ENCODE data around the gene CST9. TPM values are rescaled to one million over a fixed set of nuclear protein-coding genes. Genes with fewer than 3 reads are reported as not detected.

CST9 gene
- total RNA-seq, 2 experiments from 2014 or later = not detected

DNA sequence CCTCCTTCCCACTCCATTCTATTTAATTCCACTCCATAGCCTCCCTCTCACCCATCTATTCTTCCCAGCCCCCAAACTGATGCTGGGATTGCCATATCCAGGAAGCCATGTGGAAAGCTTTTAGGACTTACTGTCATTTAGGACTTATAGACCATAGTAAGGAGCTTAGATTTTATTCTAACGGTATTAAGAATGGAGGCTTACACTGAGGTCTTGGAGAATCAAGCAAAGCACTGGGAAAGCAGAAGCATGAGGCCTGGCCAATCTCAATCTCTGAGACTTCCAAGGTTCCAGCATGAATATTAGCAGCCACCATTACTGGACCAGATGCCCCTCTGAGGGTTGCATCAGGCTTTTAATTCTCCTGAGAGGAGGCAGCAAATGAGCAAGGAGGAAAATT is 1.4 kb downstream of the CST9 start:
- H3K36me3 Mint-ChIP-seq (ENCODE audit: low read depth) = no peaks in the 10 kb centered on the region
- ChIA-PET POLR2A (no interaction called here), CTCF (interaction anchor here (1.5 kb wide), 1 partner anchor 162 kb away, joined by 5 read pairs; no protein-coding TSS in a partner anchor)
- DNase-seq = no peak
- H3K4me1 Mint-ChIP-seq = peaks cover 4% of the 10 kb centered on the region
- peaks cover 2% of the 10 kb centered on the region for H3K27me3 Mint-ChIP-seq
- no peak overlapping the region for H3K4me3 Mint-ChIP-seq
- H3K27ac Mint-ChIP-seq = no peak overlapping the region
- no peaks in the 10 kb centered on the region for H3K9me3 Mint-ChIP-seq

DNA sequence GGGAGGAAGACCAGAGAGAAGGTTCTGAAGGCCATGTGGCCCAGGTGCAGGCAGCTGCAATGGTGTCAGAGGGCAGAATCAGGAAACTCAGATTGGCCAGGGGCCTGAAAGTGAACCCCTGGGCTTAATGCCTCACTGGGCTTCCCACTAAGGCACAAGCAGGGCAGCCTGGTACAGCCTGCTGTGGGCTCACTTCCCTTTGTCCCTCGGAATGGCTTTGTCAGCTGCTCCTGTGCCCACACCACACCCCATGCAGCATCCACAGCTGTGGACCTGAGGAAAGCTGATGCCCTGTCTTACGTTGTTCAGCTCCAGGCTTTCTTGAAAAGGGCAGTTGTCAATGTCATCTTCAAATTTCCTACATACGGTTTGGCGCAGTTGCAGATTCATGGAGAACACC is 2.4 kb downstream of the CST9 start:
- Mint-ChIP-seq H3K4me3 (no peak overlapping the region), H3K4me1 (peaks cover 4% of the 10 kb centered on the region), H3K36me3 (ENCODE audit: low read depth) (no peaks in the 10 kb centered on the region), H3K9me3 (no peaks in the 10 kb centered on the region), H3K27ac (no peak overlapping the region), H3K27me3 (peaks cover 2% of the 10 kb centered on the region)
- POLR2A ChIA-PET = no interaction called here
- CTCF ChIA-PET = interaction anchor here (0.9 kb wide), 2 partner anchors 17 to 254 kb away, joined by 3 to 6 read pairs; no protein-coding TSS in a partner anchor
- no peak for DNase-seq

DNA sequence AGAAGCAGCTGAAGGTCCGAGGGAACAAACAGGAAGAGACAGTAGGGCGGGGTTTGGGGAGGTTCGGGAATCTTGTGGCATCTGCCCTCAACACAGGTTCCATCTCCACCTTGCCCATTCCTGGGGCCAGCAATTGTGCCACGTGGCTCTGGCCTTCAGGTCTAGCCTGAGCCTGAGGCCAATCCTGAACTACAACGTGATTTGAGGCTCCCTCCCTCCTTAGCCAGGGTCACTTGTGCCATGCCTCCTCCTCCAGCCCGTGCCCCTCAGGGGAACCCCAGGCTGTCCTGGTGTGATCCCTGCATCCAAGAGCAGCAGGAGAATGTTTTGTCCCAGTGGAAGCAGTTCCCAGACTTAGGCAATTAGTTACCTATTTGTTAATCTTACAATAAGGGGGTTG is 3.0 kb downstream of the CST9 start:
- DNase-seq = no peak
- peaks cover 4% of the 10 kb centered on the region for H3K4me1 Mint-ChIP-seq
- no peaks in the 10 kb centered on the region for H3K9me3 Mint-ChIP-seq
- ChIA-PET CTCF (interaction anchor here (0.9 kb wide), 1 partner anchor 18 kb away, joined by 3 read pairs; no protein-coding TSS in a partner anchor), POLR2A (no interaction called here)
- H3K4me3 Mint-ChIP-seq = no peak overlapping the region
- H3K36me3 Mint-ChIP-seq (ENCODE audit: low read depth) = no peaks in the 10 kb centered on the region
- peaks cover 2% of the 10 kb centered on the region for H3K27me3 Mint-ChIP-seq
- no peak overlapping the region for H3K27ac Mint-ChIP-seq

DNA sequence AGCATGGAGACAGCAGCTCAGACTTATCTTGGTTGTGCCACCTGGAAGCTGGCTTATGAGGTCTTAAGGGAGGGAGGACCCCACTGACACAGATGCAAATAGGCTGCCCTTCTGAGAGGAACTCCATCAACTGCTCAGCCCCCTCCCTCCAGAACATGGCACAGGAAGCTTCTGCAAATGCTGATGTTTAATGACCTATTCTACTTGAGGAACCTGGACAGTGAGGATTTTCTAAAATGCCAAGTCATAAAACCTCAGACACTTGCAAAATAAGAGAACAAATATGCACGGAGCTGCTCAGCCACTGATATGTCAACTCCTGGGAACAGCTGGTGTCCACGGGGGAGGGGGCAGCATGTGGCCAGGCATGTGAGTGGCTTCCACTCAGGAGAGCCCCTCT is 3.5 kb downstream of the CST9 start:
- ChIA-PET POLR2A (no interaction called here), CTCF (no interaction called here)
- peaks cover 4% of the 10 kb centered on the region for H3K4me1 Mint-ChIP-seq
- H3K36me3 Mint-ChIP-seq (ENCODE audit: low read depth) = no peaks in the 10 kb centered on the region
- no peak for DNase-seq
- H3K4me3 Mint-ChIP-seq = no peak overlapping the region
- no peaks in the 10 kb centered on the region for H3K9me3 Mint-ChIP-seq
- peaks cover 2% of the 10 kb centered on the region for H3K27me3 Mint-ChIP-seq
- H3K27ac Mint-ChIP-seq = no peak overlapping the region

DNA sequence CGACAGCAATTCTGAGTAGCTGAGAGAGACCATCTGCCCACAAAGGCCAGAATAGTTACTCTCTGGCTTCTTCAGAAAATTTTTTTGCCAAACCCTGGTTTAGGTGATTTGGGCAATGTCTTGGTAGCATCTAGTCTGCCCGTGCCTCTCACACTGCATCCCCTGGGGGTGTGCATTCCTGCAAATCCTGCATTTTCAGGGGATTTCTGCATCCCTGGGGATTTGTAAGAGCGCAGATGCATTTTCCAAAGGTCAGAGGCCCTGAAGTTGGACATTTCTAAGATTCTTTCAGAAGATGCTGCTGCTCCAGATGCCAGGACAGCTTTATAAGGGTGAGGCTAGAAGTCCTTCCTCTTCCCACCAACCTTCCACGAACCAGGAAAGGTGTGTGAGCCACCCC is 4.0 kb downstream of the CST9 start:
- no peak overlapping the region for H3K27ac Mint-ChIP-seq
- H3K9me3 Mint-ChIP-seq = no peaks in the 10 kb centered on the region
- CTCF ChIA-PET = interaction anchor here (1.0 to 1.2 kb wide), 2 partner anchors 155 to 160 kb away, joined by 3 read pairs; no protein-coding TSS in a partner anchor
- H3K4me3 Mint-ChIP-seq = no peak overlapping the region
- H3K4me1 Mint-ChIP-seq = peaks cover 1% of the 10 kb centered on the region
- peaks cover 2% of the 10 kb centered on the region for H3K27me3 Mint-ChIP-seq
- POLR2A ChIA-PET = no interaction called here
- DNase-seq = no peak
- H3K36me3 Mint-ChIP-seq (ENCODE audit: low read depth) = no peaks in the 10 kb centered on the region

DNA sequence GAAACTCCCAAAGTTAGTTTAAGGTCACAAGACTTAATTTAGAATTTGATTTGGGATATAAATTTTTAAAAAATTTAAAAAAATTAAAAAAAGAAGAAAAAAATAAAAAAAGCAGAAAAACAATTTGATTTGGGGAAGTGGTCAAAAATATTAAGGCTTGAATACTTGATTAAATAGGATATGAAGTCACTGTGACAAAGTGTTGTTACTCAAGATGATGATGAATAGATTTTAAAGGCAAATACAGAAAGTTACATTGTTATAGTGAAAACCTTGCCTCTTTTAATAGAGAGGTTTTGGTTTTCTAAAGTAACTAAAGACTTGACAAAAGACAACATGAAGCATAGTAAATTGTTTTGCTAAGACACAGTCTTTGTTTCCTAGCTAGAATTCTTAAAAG is 7.2 kb downstream of the CST9 start:
- H3K36me3 Mint-ChIP-seq (ENCODE audit: low read depth) = no peaks in the 10 kb centered on the region

DNA sequence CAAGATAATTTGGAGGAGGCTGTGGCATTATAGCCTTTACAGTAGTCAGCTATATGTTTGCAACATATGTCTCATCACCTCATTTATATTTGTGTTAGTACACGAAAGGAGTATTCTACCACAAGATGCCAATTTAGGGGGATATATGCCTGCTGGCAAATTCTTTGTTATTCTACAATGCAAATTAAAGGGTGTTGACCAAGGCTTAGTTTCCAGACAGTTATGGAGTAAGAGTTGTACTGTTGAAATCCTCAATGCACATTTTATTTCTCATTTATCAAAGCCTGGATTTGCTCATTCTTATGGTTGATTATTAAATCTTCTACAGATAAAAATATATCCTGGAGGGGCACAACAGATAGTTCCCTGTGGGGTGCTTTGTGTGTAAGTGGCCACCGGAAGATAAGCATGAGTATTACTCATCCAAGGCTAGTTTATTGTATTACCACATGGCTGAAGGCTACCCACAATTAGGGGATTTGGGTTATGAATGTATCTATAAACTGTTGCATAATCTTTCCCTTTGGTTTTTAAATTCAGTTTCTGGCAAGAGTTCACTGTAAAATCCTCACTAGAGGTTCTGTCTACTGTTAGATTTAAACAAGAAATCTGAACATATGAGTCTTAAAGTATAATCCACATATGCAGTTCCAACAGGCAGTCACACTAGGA is 9.0 kb downstream of the CST9 start:
- DNase-seq = no peak
- Mint-ChIP-seq H3K27ac (no peak overlapping the region), H3K36me3 (ENCODE audit: low read depth) (no peaks in the 10 kb centered on the region), H3K27me3 (peaks cover 2% of the 10 kb centered on the region), H3K4me3 (no peak overlapping the region), H3K4me1 (no peaks in the 10 kb centered on the region), H3K9me3 (no peaks in the 10 kb centered on the region)
- POLR2A ChIA-PET = no interaction called here
- CTCF ChIA-PET = no interaction called here

More for the DNA sequence above, 7.2 kb downstream of the CST9 start:
- POLR2A ChIA-PET = no interaction called here
- DNase-seq = no peak
- no peak overlapping the region for H3K4me3 Mint-ChIP-seq
- no peaks in the 10 kb centered on the region for H3K4me1 Mint-ChIP-seq
- peaks cover 2% of the 10 kb centered on the region for H3K27me3 Mint-ChIP-seq
- H3K27ac Mint-ChIP-seq = no peak overlapping the region
- no peaks in the 10 kb centered on the region for H3K9me3 Mint-ChIP-seq
- CTCF ChIA-PET = no interaction called here

DNA sequence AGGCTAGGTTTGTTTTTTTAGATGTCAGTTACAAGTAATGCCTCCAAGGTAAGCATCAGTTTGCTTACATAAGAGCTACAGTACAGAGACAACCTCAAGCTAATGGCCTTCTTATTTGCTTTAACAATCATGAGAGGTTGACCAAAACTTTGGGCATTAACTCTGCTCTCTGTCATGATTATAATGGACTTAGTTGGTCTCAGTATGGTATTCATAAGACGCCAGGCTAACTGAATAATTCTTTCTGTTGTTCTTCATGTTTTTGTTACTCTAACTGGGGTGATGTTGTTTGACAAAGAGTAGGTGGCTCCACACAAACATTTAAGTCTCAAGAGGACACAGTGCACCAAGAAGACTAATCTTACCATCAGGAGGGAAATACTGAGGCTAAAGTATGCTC is 9.8 kb downstream of the CST9 start:
- no peak overlapping the region for H3K4me3 Mint-ChIP-seq
- no peaks in the 10 kb centered on the region for H3K4me1 Mint-ChIP-seq
- CTCF ChIA-PET = no interaction called here
- no peak overlapping the region for H3K27ac Mint-ChIP-seq
- H3K36me3 Mint-ChIP-seq (ENCODE audit: low read depth) = no peaks in the 10 kb centered on the region
- H3K27me3 Mint-ChIP-seq = peaks cover 2% of the 10 kb centered on the region
- H3K9me3 Mint-ChIP-seq = no peaks in the 10 kb centered on the region
- DNase-seq = no peak
- POLR2A ChIA-PET = no interaction called here

DNA sequence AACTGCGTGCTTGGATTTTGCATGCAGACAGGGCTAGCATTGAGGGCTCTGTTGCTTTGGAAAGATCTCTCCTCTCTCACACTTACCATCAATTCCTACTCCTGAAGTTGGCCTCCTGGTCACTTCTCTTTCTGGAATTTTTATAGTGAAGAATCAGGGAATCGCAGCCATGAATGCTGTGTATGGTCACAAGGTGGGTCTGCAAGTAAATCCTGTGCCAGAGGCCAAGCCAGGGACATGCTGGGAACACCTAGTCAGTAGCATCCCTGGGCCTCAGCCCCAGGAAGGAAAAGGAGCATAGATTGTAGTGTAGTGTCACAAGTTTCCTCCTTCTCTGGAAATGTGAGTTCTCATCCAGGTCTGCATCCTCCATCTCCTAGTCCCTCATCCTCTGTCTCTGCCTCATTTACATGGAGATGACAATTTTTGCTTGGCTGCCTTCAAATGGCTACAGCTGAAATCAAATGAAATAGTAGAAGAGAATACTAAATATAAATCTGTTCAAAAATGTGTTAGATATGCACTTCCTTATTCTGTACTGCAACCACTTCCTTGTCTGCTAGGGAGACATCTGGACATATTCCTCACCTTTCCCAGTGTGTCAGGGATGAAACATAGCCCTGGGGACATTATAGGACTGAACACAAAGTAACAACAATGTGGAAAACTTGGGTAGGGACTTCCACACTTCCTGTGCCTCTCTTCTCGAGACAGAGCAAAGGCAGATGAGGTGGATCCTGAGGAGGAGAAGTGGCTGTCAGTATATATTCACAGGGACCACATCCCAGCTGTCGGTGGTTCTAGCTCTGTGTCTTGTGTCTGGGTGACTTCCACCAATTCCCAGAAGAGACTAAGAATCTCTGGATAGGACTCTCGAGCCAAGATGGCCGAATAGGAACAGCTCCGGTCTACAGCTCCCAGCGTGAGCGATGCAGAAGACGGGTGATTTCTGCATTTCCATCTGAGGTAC is 17.0 kb downstream of the CST9 start:
- Mint-ChIP-seq H3K4me3 (no peak overlapping the region), H3K4me1 (no peaks in the 10 kb centered on the region), H3K27ac (no peak overlapping the region), H3K36me3 (ENCODE audit: low read depth) (no peaks in the 10 kb centered on the region), H3K9me3 (no peaks in the 10 kb centered on the region), H3K27me3 (peaks cover 5% of the 10 kb centered on the region)
- ChIA-PET CTCF (no interaction called here), POLR2A (no interaction called here)
- no peak for DNase-seq

DNA sequence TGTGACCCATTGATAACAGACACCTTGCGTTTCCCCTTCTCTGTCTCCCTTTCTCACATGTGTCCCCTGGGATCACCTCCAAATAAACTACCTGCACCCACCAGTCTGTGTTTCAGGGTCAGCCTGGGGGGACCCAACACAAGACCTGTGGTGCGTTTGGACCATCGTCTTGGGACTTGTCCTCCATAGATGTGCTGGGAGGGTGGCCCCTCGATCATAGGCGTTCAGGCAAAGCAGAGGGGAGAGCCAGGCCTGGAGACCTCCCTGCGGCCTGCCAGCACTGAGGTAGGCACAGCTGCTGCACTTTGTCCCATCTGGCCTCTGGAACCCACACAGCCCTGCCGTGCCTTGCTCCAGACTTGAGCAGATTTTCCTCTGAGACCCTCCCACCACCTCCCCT is 18.1 kb downstream of the CST9 start:
- CTCF ChIA-PET = no interaction called here
- no peaks in the 10 kb centered on the region for H3K9me3 Mint-ChIP-seq
- H3K27ac Mint-ChIP-seq = no peak overlapping the region
- DNase-seq = no peak
- POLR2A ChIA-PET = no interaction called here
- H3K4me1 Mint-ChIP-seq = no peaks in the 10 kb centered on the region
- no peak overlapping the region for H3K4me3 Mint-ChIP-seq
- H3K27me3 Mint-ChIP-seq = peaks cover 5% of the 10 kb centered on the region
- H3K36me3 Mint-ChIP-seq (ENCODE audit: low read depth) = no peaks in the 10 kb centered on the region

DNA sequence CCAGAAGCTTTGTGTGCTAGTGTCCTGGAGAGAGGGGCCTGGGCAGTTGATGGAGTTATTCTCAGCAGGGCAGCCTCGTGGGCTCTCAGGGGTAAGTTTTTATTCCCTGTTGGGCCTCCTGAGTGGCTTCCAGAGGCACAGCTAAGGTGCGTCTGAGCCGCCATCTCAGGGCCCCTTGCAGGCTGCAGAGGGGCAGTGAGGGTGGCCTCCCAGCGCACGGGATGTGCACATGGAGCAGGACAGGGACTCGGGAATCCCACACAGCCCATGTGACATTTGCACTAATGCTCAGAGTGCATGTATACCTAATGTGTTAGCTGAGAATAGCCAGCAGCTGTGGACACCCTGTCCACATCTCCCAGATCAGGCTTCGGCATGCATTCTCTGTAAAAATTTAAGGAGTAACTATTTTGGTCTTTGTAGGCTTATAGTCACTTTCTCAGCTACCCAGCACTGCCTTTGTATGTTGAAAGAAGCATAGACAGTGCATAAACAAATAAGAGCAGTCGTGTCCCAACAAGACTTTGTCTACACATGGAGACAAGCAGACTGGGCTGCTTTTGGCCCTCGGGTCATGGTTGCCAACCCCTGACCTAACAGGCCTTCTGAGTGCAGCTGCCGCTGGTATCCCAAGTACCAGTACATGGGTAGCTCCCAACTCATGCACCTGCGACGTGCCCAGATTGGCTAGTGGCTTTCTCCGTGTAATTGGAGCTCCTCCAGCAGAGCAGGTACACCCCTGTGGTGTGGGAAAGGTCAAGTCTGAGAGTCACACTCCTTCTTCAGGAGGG is 18.8 kb downstream of the CST9 start:
- POLR2A ChIA-PET = no interaction called here
- H3K27me3 Mint-ChIP-seq = peaks cover 7% of the 10 kb centered on the region
- DNase-seq = no peak
- H3K4me1 Mint-ChIP-seq = no peaks in the 10 kb centered on the region
- H3K9me3 Mint-ChIP-seq = no peaks in the 10 kb centered on the region
- H3K27ac Mint-ChIP-seq = no peak overlapping the region
- CTCF ChIA-PET = no interaction called here
- no peak overlapping the region for H3K4me3 Mint-ChIP-seq
- H3K36me3 Mint-ChIP-seq (ENCODE audit: low read depth) = no peaks in the 10 kb centered on the region

DNA sequence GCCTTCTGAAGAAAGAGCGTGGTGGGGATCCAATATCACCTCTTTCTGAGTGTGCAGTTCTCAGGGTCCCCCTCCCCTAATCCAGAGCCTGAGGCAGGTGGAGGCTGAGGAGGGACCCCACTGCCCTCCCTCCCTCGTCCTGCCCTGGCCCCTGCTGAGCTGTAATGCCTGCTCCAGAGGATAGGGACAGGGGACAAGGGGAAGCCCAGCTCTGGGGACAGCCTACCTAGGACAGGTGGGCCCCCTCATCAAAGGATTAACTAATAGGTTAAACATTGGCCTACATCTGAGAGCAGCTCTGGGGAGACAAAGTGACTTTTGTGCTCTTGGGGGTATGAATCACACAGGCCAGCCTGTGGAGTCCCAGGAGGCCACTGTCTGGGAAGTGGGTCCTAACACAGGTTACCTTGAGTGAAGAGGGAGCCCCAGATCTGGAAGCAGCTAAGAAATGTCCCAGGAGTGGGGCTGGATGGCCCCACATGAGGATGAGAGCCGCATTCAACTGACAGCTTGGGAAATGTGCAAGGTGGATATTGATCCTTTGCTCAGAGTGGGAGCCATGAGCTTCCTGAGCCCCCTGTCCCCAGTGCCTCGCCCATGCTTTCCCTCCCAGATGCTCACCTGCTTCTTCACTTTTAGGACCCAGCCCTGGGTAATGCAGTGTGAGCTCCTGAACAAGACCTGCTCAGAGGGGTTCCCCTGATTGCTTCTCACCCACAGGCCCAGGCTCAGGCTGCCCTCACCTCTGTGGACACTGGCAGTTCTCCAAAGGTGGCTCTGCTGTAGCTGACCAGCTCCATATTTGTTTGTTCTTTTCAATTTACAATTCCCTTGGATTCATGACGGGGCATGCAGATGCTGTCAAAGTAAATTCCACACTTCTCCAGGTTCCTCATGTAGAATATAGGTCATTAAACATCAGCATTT is 19.6 kb downstream of the CST9 start:
- Mint-ChIP-seq H3K36me3 (ENCODE audit: low read depth) (no peaks in the 10 kb centered on the region), H3K27ac (no peak overlapping the region), H3K4me1 (no peaks in the 10 kb centered on the region), H3K27me3 (peaks cover 7% of the 10 kb centered on the region), H3K9me3 (no peaks in the 10 kb centered on the region), H3K4me3 (no peak overlapping the region)
- ChIA-PET POLR2A (no interaction called here), CTCF (no interaction called here)
- DNase-seq = no peak

Measured in activated CD4-positive, alpha-beta memory T cell treated with anti-CD3 and anti-CD28 coated beads, Interleukin-2, amount 10 ng/mL, durations not matched to agents 7 days and 5 days (primary cell).